Osteoblast (primary cell): ENCODE measurements around the gene RASSF1. TPM values are rescaled to one million over a fixed set of nuclear protein-coding genes. Genes with fewer than 3 reads are reported as not detected.

Source experiments
- DNase-seq: peaks from one replicate; pipeline ENCODE4 v3.0.0; 2011; ENCODE audit warnings: low spot score, mixed read lengths; ENCODE audit not compliant: insufficient read length; ENCODE audit errors: missing footprints
- H2AFZ ChIP-seq: 2 replicates; pipeline ENCODE4 v1.6.0; 2011; ENCODE audit warnings: mild to moderate bottlenecking, low read length
- H3K27ac ChIP-seq: 2 replicates; pipeline ENCODE4 v1.5.1; 2011; ENCODE audit warnings: mild to moderate bottlenecking, low read depth, low read length, moderate library complexity
- H3K27me3 ChIP-seq: 2 replicates; pipeline ENCODE4 v1.6.0; 2012; ENCODE audit warnings: mild to moderate bottlenecking, control low read depth, inconsistent platforms, low read length, moderate library complexity; ENCODE audit not compliant: insufficient read depth
- H3K36me3 ChIP-seq: 2 replicates; pipeline ENCODE4 v1.5.1; 2011; ENCODE audit warnings: mild to moderate bottlenecking, low read length, control low read depth, moderate library complexity; ENCODE audit not compliant: insufficient read depth
- H3K4me1 ChIP-seq: 2 replicates; pipeline ENCODE4 v1.5.1; 2011; ENCODE audit warnings: mild to moderate bottlenecking, low read length, control low read depth, moderate library complexity; ENCODE audit not compliant: insufficient read depth
- H3K4me2 ChIP-seq: 2 replicates; pipeline ENCODE4 v1.6.0; 2011; ENCODE audit warnings: mild to moderate bottlenecking, low read length; ENCODE audit not compliant: insufficient read depth
- H3K4me3 ChIP-seq: fragments of 200-600 bp; sonication (generic); 3 replicates; pipeline ENCODE4 v1.5.1; 2012; ENCODE audit warnings: mild to moderate bottlenecking, low read length, inconsistent platforms; ENCODE audit not compliant: insufficient read depth
- H3K79me2 ChIP-seq: 2 replicates; pipeline ENCODE4 v1.6.0; 2012; ENCODE audit warnings: mild to moderate bottlenecking, low read length, control low read depth, inconsistent platforms; ENCODE audit not compliant: insufficient read depth
- H3K9me3 ChIP-seq: 2 replicates; pipeline ENCODE4 v1.5.1; 2011; ENCODE audit warnings: low read depth, low read length, control low read depth
- H4K20me1 ChIP-seq: 2 replicates; pipeline ENCODE4 v1.6.0; 2012; ENCODE audit warnings: mild to moderate bottlenecking, low read length, control low read depth; ENCODE audit not compliant: insufficient read depth
- total RNA-seq: library from RNA; depleted of rRNA; stranded (reverse); fragments of >200 nt; gene quantifications from 2 replicates; pipeline ENCODE4 v1.2.3, GENCODE V29; 2012
- TF ChIP-seq, protein P1 (sequence below): IDR thresholded peaks from 2 replicates; pipeline ENCODE4 v1.5.1; 2011; ENCODE audit warnings: mild to moderate bottlenecking, low read depth, low read length, moderate library complexity; ENCODE audit errors: extremely low read depth

RASSF1 gene
- total RNA-seq, 1 donor, result 18.1 TPM

DNA sequence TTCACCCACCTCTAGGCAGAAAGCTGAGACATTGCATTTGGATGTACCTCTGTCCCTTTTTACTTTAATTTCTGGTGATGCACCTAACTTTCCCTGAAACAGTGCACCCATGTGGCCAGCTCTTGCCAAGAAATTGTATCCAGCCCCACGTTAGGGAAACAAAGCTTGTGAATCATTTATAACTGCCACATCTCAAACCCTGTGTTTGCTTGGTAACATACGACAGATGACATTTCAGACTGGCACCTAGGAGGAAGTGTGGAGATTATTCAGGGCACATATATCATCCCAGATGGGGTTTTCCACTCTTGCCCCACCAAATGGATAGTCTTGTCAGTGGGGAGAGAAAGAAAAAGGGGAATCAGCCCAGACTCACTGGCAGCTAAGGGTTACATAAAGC, 12.1 kb upstream of the RASSF1 start:
- H3K4me1 ChIP-seq, result peaks cover 46% of the 10 kb centered on the region
- peak; percentile 96 for DNase-seq
- peaks cover 83% of the 10 kb centered on the region for H3K79me2 ChIP-seq
- no peaks in the 10 kb centered on the region for H3K27me3 ChIP-seq
- H4K20me1 ChIP-seq, result peaks cover 58% of the 10 kb centered on the region
- H3K27ac ChIP-seq, result peak overlapping the region; percentile 64
- H3K4me2 ChIP-seq, result no peak overlapping the region
- H3K36me3 ChIP-seq, result peaks cover 58% of the 10 kb centered on the region
- TF ChIP-seq, protein P1, sequence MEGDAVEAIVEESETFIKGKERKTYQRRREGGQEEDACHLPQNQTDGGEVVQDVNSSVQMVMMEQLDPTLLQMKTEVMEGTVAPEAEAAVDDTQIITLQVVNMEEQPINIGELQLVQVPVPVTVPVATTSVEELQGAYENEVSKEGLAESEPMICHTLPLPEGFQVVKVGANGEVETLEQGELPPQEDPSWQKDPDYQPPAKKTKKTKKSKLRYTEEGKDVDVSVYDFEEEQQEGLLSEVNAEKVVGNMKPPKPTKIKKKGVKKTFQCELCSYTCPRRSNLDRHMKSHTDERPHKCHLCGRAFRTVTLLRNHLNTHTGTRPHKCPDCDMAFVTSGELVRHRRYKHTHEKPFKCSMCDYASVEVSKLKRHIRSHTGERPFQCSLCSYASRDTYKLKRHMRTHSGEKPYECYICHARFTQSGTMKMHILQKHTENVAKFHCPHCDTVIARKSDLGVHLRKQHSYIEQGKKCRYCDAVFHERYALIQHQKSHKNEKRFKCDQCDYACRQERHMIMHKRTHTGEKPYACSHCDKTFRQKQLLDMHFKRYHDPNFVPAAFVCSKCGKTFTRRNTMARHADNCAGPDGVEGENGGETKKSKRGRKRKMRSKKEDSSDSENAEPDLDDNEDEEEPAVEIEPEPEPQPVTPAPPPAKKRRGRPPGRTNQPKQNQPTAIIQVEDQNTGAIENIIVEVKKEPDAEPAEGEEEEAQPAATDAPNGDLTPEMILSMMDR, result peak; percentile 54
- H3K9me3 ChIP-seq, result no peaks in the 10 kb centered on the region
- no peak overlapping the region for H3K4me3 ChIP-seq
- H2AFZ ChIP-seq, result no peak overlapping the region

DNA sequence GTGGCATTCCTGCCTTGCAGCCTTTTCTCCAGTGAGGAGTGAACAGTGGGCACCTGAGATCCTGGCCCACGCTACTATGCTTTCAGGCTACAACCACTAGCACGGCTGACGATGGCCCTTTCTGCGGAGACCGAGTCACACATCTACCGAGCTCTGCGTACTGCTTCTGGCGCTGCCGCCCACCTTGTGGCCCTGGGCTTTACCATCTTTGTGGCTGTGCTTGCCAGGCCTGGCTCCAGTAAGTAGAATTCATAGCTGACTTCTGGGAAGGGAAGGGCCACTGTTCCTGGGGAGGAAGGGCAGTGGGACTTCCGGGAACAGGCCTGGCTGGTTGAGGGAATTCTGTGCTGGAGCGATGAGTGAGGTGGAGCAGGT, 10.7 kb upstream of the RASSF1 start:
- Histone ChIP-seq H3K79me2 (peaks cover 68% of the 10 kb centered on the region), H3K9me3 (no peaks in the 10 kb centered on the region), H3K36me3 (peaks cover 53% of the 10 kb centered on the region), H3K4me3 (peak overlapping the region; percentile 97), H3K27ac (peak overlapping the region; percentile 80), H3K4me2 (peak overlapping the region; percentile 98), H2AFZ (peak overlapping the region; percentile 96), H3K4me1 (peaks cover 31% of the 10 kb centered on the region), H3K27me3 (no peaks in the 10 kb centered on the region), H4K20me1 (peaks cover 44% of the 10 kb centered on the region)
- no peak for DNase-seq
- TF ChIP-seq, protein P1, result no peak

DNA sequence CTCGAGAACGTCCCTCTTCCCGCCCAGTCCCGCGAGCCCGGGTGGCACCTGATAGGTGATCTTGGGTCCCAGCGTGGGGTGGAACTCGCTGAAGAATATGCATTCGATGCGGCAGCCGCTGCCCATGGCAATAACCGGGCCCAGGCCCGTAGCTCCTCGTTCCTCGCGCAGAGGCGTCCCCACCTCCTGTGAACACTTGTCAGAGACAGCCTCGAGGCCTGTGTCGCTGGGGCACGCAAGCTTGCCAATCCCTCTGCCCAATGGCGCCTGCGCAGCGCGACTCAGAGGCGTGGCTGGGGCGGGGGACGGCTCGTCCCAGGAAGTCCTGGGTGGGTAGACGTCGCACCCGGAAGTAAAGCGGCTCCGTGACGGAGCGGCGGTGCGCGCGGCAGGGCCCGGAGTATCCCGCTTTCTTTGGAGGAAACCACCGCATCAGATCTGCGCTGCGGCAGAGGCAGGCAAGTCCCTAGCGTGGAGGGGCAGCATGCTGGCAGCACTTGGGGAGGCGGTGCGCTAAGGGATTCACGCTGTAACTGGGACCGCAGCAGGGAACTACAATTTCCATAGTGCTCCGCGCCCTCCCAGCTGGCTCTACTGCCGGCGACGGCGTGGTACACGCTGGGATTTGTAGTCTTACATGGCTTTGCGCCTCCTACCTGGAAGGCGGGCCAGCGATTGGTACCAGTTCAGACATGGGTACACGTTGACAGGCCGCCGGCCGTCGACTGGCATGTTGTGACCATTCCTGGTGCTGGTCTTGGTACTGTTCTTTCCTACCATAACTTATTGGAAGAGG, 10.1 kb upstream of the RASSF1 start, which contains the start of the genes CYB561D2 and NPRL2:
TSS of gene CYB561D2 (plus strand) at position 336 of the 796 bp plus-strand sequence. CDS start 572 bp downstream, outside the sequence.
TSS of gene NPRL2 (minus strand) at position 249 of the 796 bp plus-strand sequence. CDS start at position 126, 123 bp downstream.
- TF ChIP-seq, protein P1, result no peak
- H3K79me2 ChIP-seq, result peaks cover 62% of the 10 kb centered on the region

DNA sequence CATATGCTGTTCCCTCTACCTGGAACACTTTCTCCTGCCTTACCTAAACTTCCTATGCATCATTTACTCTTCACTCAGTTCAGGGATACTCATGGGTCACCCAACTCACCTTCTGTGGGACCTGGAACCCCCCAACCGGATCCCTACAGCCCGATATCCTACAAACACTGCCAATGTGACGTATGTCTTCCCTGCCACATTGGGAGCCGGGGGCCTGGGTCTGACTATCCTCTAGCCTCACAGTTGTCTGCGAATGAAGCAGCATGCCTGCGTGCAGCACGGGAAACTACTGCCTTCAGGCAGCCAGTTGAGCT, 9.5 kb upstream of the RASSF1 start:
- TF ChIP-seq, protein P1, result no peak
- Histone ChIP-seq H3K27ac (peak overlapping the region; percentile 80), H3K9me3 (no peaks in the 10 kb centered on the region), H4K20me1 (peaks cover 32% of the 10 kb centered on the region), H3K4me2 (peak overlapping the region; percentile 98), H3K4me1 (peaks cover 32% of the 10 kb centered on the region), H3K27me3 (no peaks in the 10 kb centered on the region), H2AFZ (peak overlapping the region; percentile 96), H3K4me3 (peak overlapping the region; percentile 97), H3K36me3 (peaks cover 43% of the 10 kb centered on the region), H3K79me2 (peaks cover 57% of the 10 kb centered on the region)
- peak; percentile 85 for DNase-seq

More for the DNA sequence above, 10.1 kb upstream of the RASSF1 start, which contains the start of the genes CYB561D2 and NPRL2:
- Histone ChIP-seq H3K9me3 (no peaks in the 10 kb centered on the region), H3K27ac (peak within 1 kb of the TSS; percentile 80), H4K20me1 (peaks cover 38% of the 10 kb centered on the region), H3K4me1 (peaks cover 28% of the 10 kb centered on the region), H3K4me2 (peak within 1 kb of the TSS; percentile 98), H3K4me3 (peak within 1 kb of the TSS; percentile 97), H3K36me3 (peaks cover 48% of the 10 kb centered on the region), H2AFZ (peak within 1 kb of the TSS; percentile 96), H3K27me3 (no peaks in the 10 kb centered on the region)
- peak; percentile 98 for DNase-seq
